ENCODE results near the gene ABCA13. TPM values are rescaled to one million over a fixed set of nuclear protein-coding genes. Genes with fewer than 3 reads are reported as not detected.

Gene ABCA13
- polyA plus RNA-seq, 1 donor (not counting 4 experiments of a cell fraction or from before 2014, with no cell fraction given) = 0.76 TPM

DNA sequence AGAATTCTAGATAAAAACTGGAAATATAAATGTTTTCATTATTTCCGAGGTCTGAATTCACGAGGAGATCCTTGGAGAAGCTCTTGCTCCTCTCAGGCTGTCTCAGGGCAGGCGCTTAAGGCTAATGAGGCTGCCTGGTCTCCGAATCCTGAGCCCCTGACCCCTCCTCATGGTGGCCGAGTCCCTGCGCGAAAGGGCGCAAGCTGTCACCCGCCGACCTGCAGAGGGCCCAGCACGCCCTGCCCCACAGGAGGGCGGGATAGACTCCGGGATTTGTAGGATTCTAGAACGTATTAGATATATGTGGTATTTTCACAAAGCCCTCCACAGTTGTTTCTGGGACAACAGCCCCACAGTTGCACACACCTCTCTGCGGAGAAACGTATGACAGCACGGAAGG is 284.1 kb downstream of the ABCA13 start:
- H3K9ac ChIP-seq (ENCODE audit: control insufficient read depth, extremely low read depth, insufficient read depth, low read length) = no peak overlapping the region
- H2AFZ ChIP-seq (ENCODE audit: control insufficient read depth, low read length) = no peak overlapping the region
- no peaks in the 10 kb centered on the region for H4K20me1 ChIP-seq (ENCODE audit: control insufficient read depth, extremely low read depth, insufficient read depth, low read length)

DNA sequence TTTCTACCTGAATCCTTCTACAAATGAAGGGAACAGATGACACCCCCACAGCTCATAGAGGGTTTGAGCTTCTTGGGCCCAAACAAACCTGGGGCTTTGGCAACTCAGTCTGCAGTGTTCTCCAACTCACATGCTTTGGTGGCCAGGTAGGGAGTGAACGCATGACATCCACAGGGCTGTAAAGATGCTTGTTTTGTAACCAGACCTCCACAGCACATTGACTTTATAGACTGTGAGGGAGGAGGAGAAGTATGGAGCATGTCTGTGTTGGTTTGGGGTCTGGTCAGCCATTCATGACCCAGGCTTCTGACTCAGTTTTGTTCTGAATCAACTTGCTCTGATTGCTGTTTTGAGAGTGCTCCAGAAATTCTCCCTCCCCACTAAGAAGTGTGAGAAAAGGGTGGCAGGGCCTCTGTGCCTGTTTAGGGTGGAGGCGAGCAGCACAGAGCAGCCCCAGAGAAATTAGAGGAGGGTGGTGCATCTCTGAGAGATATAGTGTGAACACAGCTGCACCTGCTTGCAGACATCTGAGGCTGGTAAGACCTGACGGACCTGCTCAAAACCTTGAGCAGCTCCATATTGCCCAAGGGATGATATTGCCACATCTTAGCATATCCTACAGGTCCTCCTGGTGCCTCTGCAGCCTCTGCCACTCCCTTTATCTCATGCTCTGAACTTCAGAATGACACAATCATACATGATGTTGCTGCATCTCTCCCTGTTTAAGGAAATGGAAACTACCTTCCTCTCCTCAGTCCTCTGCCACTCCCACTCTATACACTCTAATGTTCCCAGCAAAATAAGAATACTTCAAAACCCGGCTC is 287.7 kb downstream of the ABCA13 start:
- no peak for FAIRE-seq
- Histone ChIP-seq H3K27ac (ENCODE audit: control insufficient read depth, insufficient read depth, low read length) (no peak overlapping the region), H3K9ac (ENCODE audit: control insufficient read depth, extremely low read depth, insufficient read depth, low read length) (no peak overlapping the region)

More for the DNA sequence above, 284.1 kb downstream of the ABCA13 start:
- Histone ChIP-seq H3K79me2 (ENCODE audit: control insufficient read depth, insufficient read depth, low read length) (no peaks in the 10 kb centered on the region), H3K36me3 (ENCODE audit: control insufficient read depth in 2 of 2, extremely low read depth in 1 of 2, insufficient read depth in 2 of 2, low read length in 2 of 2) (no peaks in the 10 kb centered on the region), H3K4me2 (ENCODE audit: control insufficient read depth, extremely low read depth, insufficient read depth, low read depth, low read length) (no peak overlapping the region), H3K9me3 (ENCODE audit: control insufficient read depth, low read depth, low read length) (no peaks in the 10 kb centered on the region), H3K4me3 (ENCODE audit: control insufficient read depth in 2 of 3, extremely low read depth in 1 of 3, insufficient read depth in 2 of 3, low read depth in 1 of 3, low read length in 3 of 3) (no peak overlapping the region), H3K4me1 (ENCODE audit: control insufficient read depth, extremely low read depth, insufficient read depth, low read length) (no peaks in the 10 kb centered on the region), H3K27me3 (ENCODE audit: control insufficient read depth, extremely low read depth, insufficient read depth, low read length) (no peaks in the 10 kb centered on the region), H3K27ac (ENCODE audit: control insufficient read depth, insufficient read depth, low read length) (no peak overlapping the region), H3K9me1 (ENCODE audit: control insufficient read depth, extremely low read depth, insufficient read depth, low read length) (no peaks in the 10 kb centered on the region)
- DNase-seq (ENCODE audit: low read depth, low spot score) = no peak
- TF ChIP-seq EZH2 (IDR thresholded peaks at IDR 0.05; ENCODE audit: low read length) (no peak), CTCF (optimal IDR thresholded peaks at IDR 0.05 in 1 of 3, IDR thresholded peaks at IDR 0.05 in 1 of 3, conservative IDR thresholded peaks at IDR 0.05 in 1 of 3; ENCODE audit: extremely low read depth in 1 of 3, insufficient read depth in 2 of 3, low read length in 3 of 3) (no peak)
- FAIRE-seq = no peak
- dilution Hi-C loops (cut with MboI; ENCODE audit: extremely low pct_ligation_motif_present, low sequenced_read_pairs) = no loop called here

More for the DNA sequence above, 287.7 kb downstream of the ABCA13 start:
- no peaks in the 10 kb centered on the region for H3K9me1 ChIP-seq (ENCODE audit: control insufficient read depth, extremely low read depth, insufficient read depth, low read length)
- no peak overlapping the region for H3K4me3 ChIP-seq (ENCODE audit: control insufficient read depth in 2 of 3, extremely low read depth in 1 of 3, insufficient read depth in 2 of 3, low read depth in 1 of 3, low read length in 3 of 3)
- H3K4me1 ChIP-seq (ENCODE audit: control insufficient read depth, extremely low read depth, insufficient read depth, low read length) = no peaks in the 10 kb centered on the region
- H4K20me1 ChIP-seq (ENCODE audit: control insufficient read depth, extremely low read depth, insufficient read depth, low read length) = no peaks in the 10 kb centered on the region
- H3K27me3 ChIP-seq (ENCODE audit: control insufficient read depth, extremely low read depth, insufficient read depth, low read length) = no peaks in the 10 kb centered on the region
- dilution Hi-C loops (cut with MboI; ENCODE audit: extremely low pct_ligation_motif_present, low sequenced_read_pairs) = no loop called here
- no peak overlapping the region for H3K4me2 ChIP-seq (ENCODE audit: control insufficient read depth, extremely low read depth, insufficient read depth, low read depth, low read length)
- H2AFZ ChIP-seq (ENCODE audit: control insufficient read depth, low read length) = no peak overlapping the region
- H3K36me3 ChIP-seq (ENCODE audit: control insufficient read depth in 2 of 2, extremely low read depth in 1 of 2, insufficient read depth in 2 of 2, low read length in 2 of 2) = no peaks in the 10 kb centered on the region
- no peak for TF ChIP-seq CTCF (optimal IDR thresholded peaks at IDR 0.05 in 1 of 3, IDR thresholded peaks at IDR 0.05 in 1 of 3, conservative IDR thresholded peaks at IDR 0.05 in 1 of 3; ENCODE audit: extremely low read depth in 1 of 3, insufficient read depth in 2 of 3, low read length in 3 of 3)
- TF ChIP-seq EZH2 (IDR thresholded peaks at IDR 0.05; ENCODE audit: low read length) = no peak
- no peaks in the 10 kb centered on the region for H3K9me3 ChIP-seq (ENCODE audit: control insufficient read depth, low read depth, low read length)
- DNase-seq (ENCODE audit: low read depth, low spot score) = no peak
- H3K79me2 ChIP-seq (ENCODE audit: control insufficient read depth, insufficient read depth, low read length) = no peaks in the 10 kb centered on the region
